Measurements from ENCODE around the gene NAA38.

The NAA38 gene

DNA sequence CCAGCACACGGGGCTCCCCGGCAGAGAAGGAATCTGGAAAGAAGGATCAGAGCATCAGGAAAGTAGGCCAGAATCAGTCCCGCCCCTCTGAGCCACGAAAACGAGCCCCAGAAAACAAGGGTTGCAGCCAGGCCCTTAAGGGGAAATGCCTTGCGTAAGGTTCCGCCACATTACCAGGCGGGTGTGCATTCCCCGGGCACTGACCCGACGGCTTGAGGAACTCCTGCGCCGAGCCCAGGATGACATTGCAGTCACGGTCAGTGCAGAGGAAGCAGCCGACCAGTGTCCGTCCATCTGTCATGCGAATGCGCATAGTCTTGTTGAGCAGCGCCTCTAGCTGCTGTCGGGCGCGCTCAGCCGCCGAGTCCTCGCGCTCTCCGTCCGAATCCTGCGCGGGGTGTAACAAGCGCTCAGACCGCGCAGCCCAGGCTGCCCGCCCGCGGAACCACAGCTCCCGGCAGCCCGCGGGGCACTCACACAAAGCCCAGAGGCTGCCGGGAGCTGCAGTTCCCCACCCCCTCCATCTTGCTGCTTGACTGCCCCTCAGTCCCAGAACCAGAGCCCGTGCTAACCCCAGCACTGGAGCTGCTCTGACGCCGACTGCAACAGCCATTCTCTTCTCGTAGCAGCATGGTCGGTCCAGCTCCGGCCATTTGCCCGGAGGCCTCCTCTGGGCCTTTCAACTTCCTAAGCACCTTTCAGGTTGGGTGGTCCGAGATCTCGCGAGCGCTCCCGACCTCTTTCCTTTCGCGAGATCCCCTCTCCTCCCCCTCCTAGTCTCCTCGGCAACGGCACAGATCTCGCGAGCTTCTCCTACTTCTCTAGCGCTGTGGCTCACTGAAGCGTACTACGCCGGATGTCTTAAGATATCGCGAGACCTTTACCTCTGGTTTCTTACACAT is at the start of gene NAA38:
NAA38 (minus strand) TSS at position 749 of the 902 bp plus-strand sequence; CDS start at position 653, 96 bp downstream.
- DNase-seq = peak; percentile 81 to 100 (median 95)

DNA sequence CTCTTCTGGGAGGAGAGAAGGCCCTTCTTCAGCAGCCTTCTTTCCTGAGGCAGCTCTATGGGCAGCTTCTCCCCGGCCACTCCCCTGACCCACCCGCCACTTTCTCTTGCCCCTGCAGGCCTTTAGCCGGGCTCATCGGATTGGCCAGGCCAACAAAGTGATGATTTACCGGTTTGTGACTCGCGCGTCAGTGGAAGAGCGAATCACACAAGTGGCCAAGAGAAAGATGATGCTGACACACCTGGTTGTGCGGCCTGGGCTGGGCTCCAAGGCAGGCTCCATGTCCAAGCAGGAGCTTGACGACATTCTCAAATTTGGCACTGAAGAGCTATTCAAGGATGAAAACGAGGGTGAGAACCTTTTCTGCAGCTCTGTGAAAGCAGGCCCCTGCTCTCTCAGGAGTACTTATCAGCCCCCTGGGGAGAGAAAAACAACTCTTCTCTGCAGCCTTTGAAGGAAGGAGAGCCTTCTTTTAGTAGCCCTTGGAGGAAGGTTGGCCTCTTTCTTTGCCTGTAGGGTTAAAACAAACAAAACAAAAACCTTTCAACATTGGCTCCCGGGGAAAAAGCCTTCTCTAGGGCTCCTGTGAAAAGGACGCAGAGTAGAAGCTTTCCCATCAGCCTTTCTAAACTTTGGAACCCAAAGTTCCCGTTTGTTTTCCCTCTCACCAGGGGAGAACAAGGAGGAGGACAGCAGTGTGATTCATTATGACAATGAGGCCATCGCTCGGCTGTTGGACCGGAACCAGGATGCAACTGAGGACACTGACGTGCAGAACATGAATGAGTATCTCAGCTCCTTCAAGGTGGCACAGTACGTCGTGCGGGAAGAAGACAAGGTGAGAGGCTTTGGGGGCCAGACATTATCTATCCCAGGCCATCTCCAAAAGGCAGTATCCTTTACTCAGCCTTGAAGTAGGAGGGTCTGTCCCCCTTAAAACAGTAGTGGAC is 46.1 kb upstream of the NAA38 start:
- peak in 4 of 51 donors; percentile 3 to 33 (median 22) for DNase-seq

GRCh38 chr17:7897773-7898172 is 40.4 kb upstream of the NAA38 start:
- peak in 8 of 51 donors; percentile 9 to 69 (median 34) for DNase-seq

- no peak for DNase-seq
Observed at GRCh38 chr17:7897090-7897489, 39.7 kb upstream of the NAA38 start.

DNA sequence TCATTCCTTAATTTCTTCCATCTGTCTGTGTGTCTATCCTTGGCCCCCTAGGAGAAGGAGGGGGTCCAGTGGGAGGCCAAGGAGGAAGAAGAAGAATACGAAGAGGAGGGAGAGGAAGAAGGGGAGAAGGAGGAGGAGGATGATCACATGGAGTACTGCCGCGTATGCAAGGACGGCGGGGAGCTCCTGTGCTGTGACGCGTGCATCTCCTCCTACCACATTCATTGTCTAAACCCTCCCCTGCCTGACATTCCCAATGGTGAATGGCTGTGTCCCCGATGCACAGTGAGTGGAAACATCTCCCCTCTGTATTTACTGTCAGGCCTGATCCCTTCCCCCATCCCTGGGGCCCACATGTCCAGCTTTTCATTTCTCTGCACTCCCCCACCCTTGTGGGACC is 37.5 kb upstream of the NAA38 start:
- no peak for DNase-seq

GRCh38 chr17:7894226-7894625 is 36.9 kb upstream of the NAA38 start:
- no peak for DNase-seq

GRCh38 chr17:7893187-7893880 is 36.0 kb upstream of the NAA38 start:
- no peak for DNase-seq

- DNase-seq = peak; percentile 38 to 99 (median 95)
Observed at GRCh38 chr17:7889166-7889955, 32.0 kb upstream of the NAA38 start.

DNA sequence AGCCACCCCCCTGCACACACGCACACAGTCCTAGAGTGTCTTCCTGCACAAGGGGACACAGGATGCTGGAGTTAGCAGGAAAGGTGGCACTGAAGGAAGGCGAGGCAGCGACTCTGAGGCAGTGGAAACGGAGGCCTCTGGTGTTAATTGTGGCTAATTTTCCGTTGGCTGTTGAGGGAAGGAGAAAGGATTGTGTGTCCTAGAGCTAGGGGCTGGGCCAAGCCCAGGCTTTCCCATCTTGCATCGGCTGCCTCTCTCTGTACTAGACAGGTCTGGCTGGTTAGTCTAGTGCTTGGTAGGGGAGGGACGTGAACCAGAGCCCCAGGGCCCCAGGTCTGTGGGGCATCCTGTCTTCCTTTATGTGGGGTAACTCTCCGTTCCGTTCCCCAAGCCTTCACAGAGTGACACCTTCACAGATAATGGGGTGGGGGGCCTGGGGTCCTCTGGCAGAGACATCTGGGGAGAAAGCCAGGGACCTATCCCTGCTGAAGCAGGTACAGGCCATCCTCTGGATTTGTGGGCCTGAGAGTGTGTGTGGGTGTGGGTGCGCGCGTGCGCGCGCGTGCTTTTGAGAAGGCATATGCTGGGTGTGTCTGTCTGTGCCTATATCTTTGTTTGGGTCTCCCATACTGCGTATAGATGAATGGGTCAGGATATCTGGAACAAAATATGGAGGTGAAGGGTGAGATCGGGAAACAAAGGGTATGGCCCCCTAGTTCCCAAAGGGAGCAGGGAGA is 31.0 kb upstream of the NAA38 start, which contains the start of gene CHD3:
CHD3 (plus strand) TSS at position 606 of the 737 bp plus-strand sequence. CDS start 212 bp downstream, outside the sequence.
- peak in 2 of 51 donors; percentile 43 to 50 for DNase-seq

DNA sequence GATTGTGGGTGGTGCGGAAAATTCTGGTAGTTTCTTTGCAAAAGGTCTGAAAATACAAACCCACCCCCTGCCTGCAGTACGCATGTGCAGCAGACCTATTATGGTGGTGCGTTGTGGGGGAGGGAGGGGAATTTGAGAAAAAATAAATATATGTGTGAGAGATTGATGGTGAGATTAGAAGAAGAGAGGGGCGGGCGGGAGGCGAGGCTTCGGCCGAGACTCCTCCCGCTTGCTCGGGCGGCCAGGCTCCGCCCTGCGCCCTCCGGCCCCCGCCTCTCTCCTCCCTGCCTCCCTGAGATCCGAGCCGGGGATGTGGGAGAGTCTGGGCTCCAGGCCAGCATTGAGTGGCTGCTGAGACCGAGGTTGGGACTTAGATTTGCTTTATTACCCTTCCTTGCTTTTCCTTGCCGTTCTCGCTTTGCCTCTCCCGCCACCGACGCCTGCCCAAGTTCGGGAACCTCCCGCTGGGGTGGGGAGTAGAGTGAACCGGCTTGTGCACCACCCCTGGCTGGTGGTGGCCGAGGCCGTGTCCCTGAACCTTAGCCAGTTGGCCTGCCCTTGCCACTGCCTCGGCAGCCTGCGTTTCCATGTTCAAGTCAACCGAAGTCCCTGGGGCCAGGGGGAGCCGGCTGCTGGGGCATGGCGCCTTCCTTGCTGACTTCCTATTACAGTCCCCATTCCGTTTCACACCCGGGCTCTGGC is 30.3 kb upstream of the NAA38 start:
- peak in 49 of 51 donors; percentile 28 to 91 (median 83) for DNase-seq

DNA sequence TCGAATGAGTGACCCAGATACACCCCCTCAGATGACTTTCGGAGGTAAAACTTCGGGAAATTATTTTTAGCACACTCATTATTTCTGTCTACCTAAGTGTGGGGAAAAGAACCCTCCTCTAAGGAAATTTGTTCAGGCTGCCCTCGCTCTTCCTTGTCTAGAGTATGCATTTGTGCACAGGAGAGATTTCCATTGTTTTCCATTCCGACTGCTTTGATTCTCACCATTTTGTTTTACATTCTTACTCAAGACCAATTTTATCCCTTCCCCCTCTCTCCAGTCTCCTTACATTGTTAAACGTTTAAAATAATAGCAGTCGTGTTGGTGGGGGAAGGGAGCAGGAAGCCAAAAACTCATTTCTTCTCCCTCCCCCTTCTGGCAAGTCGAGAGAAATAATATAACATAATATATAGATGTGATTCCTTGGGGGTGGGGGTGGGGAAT is 29.7 kb upstream of the NAA38 start:
- no peak for DNase-seq

DNA sequence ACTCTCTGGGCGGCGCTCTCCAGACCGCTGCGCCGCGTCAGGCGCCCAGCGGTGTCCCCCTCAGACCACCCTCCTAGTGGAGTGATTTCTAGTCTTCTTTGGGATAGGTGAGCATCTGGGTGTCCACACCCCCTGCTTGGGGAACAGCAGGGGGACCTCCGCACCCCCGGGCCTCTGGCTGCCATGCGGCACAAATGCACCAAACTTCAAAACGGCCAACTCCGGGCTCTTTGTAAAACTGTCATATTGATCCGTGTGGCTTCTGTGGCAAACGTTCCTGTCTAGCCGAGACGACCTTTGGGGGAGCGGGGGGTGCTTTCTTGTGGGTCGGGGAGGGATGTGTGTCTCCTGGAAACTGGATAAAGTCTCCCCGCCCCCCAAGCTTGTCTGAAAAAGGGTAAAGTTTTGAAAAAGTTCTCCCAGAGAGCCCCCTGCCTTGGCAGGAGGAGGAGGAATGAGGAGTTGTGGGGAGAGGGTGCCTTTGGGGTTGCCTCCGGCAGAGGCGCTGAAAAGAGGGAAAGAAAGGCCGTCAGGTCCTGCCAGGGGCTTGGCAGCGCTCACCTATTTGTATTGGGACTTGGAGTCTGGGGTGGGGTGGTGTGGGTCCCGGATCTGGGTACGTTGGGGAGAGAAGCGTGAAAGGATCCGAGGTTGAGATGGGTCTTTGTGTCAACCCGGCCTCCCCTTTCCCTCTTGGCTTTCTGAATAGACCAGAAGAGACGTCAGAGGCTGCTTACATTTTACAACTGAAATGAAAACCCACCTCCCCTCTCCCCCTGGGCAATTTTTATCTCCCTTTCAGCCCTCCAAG is 29.1 kb upstream of the NAA38 start:
- DNase-seq = peak in 7 of 51 donors; percentile 7 to 62 (median 36)

GRCh38 chr17:7885367-7886226 is 28.2 kb upstream of the NAA38 start:
- DNase-seq = peak in 15 of 51 donors; percentile 18 to 63 (median 37)

DNA sequence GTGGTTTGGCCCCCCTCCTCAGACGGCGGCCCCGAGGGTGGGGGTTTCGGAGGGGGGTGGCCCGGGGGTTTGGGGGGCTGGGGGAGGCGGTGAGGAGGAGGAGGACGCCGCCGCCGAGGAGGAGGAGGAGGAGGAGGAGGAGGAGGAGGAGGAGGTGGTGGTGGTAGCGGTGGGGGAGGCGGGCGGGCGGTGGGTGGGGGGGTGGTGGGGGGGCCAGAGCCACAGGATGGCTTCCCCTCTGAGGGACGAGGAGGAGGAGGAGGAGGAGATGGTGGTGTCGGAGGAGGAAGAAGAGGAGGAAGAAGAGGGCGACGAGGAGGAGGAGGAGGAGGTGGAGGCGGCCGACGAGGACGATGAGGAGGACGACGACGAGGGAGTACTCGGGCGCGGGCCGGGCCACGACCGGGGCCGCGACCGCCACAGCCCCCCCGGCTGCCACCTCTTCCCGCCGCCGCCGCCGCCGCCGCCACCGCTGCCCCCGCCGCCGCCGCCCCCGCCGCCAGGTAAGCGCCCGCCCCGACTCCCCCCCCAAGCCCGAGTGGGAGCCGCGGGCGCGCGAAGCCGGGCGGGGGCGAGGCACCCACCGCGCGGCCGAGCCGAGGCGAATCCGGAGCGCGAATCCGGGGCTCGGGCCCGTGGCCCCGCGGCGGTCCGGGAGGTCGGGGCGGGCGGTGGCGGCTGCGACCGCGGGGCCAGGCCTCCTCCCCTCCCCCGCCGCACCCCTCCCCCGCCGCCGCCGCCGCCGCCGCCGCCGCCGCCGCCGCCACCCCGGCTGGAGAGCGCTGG is 27.4 kb upstream of the NAA38 start:
- DNase-seq = peak in 1 of 51 donors; percentile 27

DNA sequence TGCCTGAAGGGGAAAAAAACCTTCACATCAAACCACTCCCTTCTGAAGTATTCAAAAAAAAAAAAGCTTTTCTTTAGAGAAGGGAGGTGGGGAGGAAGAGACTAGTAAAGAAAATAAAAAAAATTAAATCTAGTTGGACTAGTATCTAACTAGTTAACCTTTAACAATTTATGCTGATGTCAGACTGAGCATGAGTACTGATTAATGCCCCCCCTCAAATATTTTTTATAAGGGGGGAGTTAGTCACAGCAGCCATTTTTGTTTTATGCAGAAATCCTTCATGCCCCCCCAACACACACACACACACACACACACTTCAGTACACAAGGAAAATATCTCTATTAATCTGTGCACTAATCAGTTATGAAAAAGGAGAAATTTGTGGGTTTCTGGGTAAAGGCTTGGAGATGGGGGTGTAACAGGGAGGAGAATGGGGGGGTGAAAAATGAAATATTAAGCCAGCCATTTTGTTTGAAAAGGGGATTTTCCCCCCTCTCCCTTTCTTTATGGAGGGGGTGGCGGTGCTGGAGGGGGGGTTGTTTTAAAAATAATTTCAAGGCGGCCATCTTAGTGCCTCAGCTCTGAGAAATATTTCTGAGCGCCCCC is 26.5 kb upstream of the NAA38 start:
- DNase-seq = peak in 1 of 51 donors; percentile 28

- DNase-seq = no peak
Observed at GRCh38 chr17:7882629-7883028, 25.3 kb upstream of the NAA38 start.

Measured in hypothalamus (tissue), 51 donors.